Measurements from ENCODE around the gene BMPR1A. TPM values are rescaled to one million over a fixed set of nuclear protein-coding genes. Genes with fewer than 3 reads are reported as not detected.

Gene BMPR1A
- total and polyA plus RNA-seq, 3 experiments from 2014 or later: 6.4 to 21.9 (median 20.9) TPM

DNA sequence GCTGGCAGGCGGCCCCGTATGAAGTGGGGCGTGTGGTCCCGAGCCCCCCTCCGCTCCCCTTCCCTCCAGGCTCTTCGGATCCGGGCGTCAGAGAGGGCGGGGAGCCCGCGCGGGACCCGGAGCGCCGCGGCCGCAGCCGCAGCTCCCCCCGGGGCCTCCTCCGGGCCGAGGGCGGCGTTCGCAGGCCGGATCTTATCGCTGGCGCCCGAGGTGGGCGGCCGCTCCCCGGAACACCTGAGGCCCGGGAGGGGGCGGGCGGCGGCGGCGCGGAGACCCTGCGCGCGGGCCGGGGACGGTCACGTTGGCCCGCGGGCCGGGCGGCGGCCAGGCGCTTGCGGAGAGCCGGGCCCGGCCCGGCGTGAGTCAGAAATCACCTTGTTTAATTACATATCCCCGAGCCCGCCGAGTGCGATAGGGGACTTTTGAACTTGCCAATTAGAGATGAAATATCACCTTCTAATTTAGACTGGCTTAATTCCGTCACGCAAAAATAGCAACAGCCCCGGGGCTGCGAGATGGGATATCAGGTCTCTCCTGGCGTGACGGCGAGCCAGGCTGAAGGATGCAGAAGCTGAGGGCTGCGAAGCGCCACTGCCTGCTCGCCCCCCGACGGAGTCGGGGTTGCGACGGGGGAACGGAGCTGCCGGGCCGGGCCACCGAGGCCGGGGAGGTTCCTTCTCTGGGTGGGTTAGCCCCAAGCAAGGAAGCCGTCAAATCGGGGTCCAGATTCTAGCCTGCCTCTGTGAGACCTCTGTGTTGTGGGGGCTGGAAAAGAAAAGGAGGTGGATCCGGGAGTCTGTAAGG, 44.7 kb upstream of the BMPR1A start:
- peak overlapping the region; percentile 81 to 94 (median 86) for H3K4me3 Mint-ChIP-seq

DNA sequence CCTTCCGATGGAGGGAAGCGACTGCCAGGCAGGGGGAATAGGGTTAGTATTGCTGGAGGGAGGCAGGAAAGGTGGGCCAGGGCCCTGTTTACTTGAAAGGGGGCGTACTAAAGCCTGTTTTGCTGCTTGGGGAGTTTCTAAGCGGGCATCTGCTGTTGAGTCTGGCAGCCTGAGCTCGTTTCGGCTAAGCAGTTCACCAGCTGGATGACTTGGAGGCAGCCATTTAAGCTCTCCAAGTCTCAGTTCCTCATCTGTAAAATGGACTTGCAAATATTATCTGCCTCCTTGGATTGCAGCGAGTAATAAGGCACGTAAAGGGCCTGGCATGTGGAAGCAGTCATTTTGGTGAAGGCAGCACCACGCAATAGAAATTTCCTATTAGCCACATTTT, 44.1 kb upstream of the BMPR1A start:
- POLR2A ChIA-PET: interaction anchor here (0.6 to 1.5 kb wide), 3 partner anchors 256 to 320 kb away, joined by 3 to 5 read pairs (median 5); partner anchors contain the start of gene ADIRF
- Histone ChIP-seq H3K9me3 (ENCODE audit: low read length) (no peaks in the 10 kb centered on the region), H3K4me3 (ENCODE audit: low read length) (peak overlapping the region; percentile 30), H3K36me3 (ENCODE audit: insufficient read depth, low read length) (no peaks in the 10 kb centered on the region), H3K4me1 (ENCODE audit: insufficient read depth, low read length) (peaks cover 11% of the 10 kb centered on the region), H3K27me3 (ENCODE audit: insufficient read depth, low read length, poor library complexity, severe bottlenecking) (no peaks in the 10 kb centered on the region), H3K27ac (ENCODE audit: low read depth, low read length) (peak overlapping the region; percentile 43)
- DNase-seq: no peak
- H3K27ac Mint-ChIP-seq: peak overlapping the region; percentile 69 to 96 (median 94)
- H3K27me3 Mint-ChIP-seq: no peaks in the 10 kb centered on the region
- peak overlapping the region; percentile 81 to 93 (median 85) for H3K4me3 Mint-ChIP-seq
- CTCF ChIA-PET: interaction anchor here (1.4 to 1.9 kb wide), 2 partner anchors 18 to 187 kb away, joined by 5 to 9 read pairs; no protein-coding TSS in a partner anchor
- H3K4me1 Mint-ChIP-seq: peaks cover 11 to 17% (median 14%) of the 10 kb centered on the region in 3 donors
- no peaks in the 10 kb centered on the region for H3K36me3 Mint-ChIP-seq
- H3K9me3 Mint-ChIP-seq: no peaks in the 10 kb centered on the region

More for the DNA sequence above, 44.7 kb upstream of the BMPR1A start:
- no peaks in the 10 kb centered on the region for H3K36me3 ChIP-seq (ENCODE audit: insufficient read depth, low read length)
- Mint-ChIP-seq H3K27ac (peak overlapping the region; percentile 69 to 96 (median 94)), H3K9me3 (no peaks in the 10 kb centered on the region), H3K36me3 (no peaks in the 10 kb centered on the region), H3K4me1 (peaks cover 11 to 17% (median 14%) of the 10 kb centered on the region in 3 donors), H3K27me3 (no peaks in the 10 kb centered on the region)
- POLR2A ChIA-PET: interaction anchor here (1.4 to 1.5 kb wide), 2 partner anchors 257 to 259 kb away, joined by 3 to 5 read pairs; partner anchors contain the start of gene ADIRF
- CTCF ChIA-PET: interaction anchor here (1.4 to 1.9 kb wide), 2 partner anchors 18 to 188 kb away, joined by 5 to 9 read pairs; no protein-coding TSS in a partner anchor
- no peaks in the 10 kb centered on the region for H3K27me3 ChIP-seq (ENCODE audit: insufficient read depth, low read length, poor library complexity, severe bottlenecking)
- peaks cover 11% of the 10 kb centered on the region for H3K4me1 ChIP-seq (ENCODE audit: insufficient read depth, low read length)
- H3K4me3 ChIP-seq (ENCODE audit: low read length): peak overlapping the region; percentile 62
- H3K27ac ChIP-seq (ENCODE audit: low read depth, low read length): peak overlapping the region; percentile 52
- DNase-seq: peak; percentile 27 to 73 (median 45)
- no peaks in the 10 kb centered on the region for H3K9me3 ChIP-seq (ENCODE audit: low read length)

- H3K36me3 ChIP-seq (ENCODE audit: insufficient read depth, low read length): no peaks in the 10 kb centered on the region
- H3K36me3 Mint-ChIP-seq: no peaks in the 10 kb centered on the region
- peaks cover 9 to 14% (median 14%) of the 10 kb centered on the region in 3 donors for H3K4me1 Mint-ChIP-seq
- H3K27me3 ChIP-seq (ENCODE audit: insufficient read depth, low read length, poor library complexity, severe bottlenecking): no peaks in the 10 kb centered on the region
- H3K27me3 Mint-ChIP-seq: peaks cover 0 to 5% of the 10 kb centered on the region in 2 donors
- no peaks in the 10 kb centered on the region for H3K9me3 ChIP-seq (ENCODE audit: low read length)
- peaks cover 11% of the 10 kb centered on the region for H3K4me1 ChIP-seq (ENCODE audit: insufficient read depth, low read length)
- H3K4me3 ChIP-seq (ENCODE audit: low read length): no peak overlapping the region
- H3K27ac ChIP-seq (ENCODE audit: low read depth, low read length): no peak overlapping the region
- H3K27ac Mint-ChIP-seq: peak overlapping the region in 1 of 8 donors; percentile 35
- ChIA-PET POLR2A (interaction anchor here (1.1 kb wide), 1 partner anchor 314 kb away, joined by 3 read pairs; no protein-coding TSS in a partner anchor), CTCF (no interaction called here)
- H3K9me3 Mint-ChIP-seq: no peaks in the 10 kb centered on the region
- DNase-seq: no peak
- no peak overlapping the region for H3K4me3 Mint-ChIP-seq
Measured at GRCh38 chr10:86715156-86715795, 41.1 kb upstream of the BMPR1A start.

DNA sequence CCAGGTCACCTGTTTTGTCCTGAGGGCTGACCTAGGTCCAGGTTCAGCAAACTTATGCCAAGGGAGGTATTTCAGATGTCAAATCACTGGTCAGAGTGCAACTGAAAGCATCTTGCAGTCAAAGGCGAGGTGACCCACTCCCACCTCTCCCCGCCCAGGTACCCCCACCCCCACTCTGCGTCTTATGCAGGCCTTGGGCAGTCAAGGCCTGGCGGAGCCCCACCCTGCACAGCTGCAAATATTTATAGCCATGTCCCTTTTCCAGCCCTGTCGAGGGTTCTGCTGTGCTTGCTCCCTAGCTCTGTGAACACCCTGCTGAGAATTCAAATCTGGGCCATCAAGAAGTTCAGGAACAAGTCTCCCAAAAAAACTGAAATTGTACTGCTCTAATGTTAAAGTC, 40.6 kb upstream of the BMPR1A start:
- Mint-ChIP-seq H3K4me3 (no peak overlapping the region), H3K9me3 (peaks cover 0 to 1% (median 0%) of the 10 kb centered on the region in 5 donors), H3K4me1 (peaks cover 7 to 10% (median 9%) of the 10 kb centered on the region in 3 donors), H3K36me3 (no peaks in the 10 kb centered on the region), H3K27me3 (peaks cover 1 to 9% of the 10 kb centered on the region in 2 donors), H3K27ac (no peak overlapping the region)
- CTCF ChIA-PET: no interaction called here
- no peak overlapping the region for H3K4me3 ChIP-seq (ENCODE audit: low read length)
- POLR2A ChIA-PET: interaction anchor here (1.1 kb wide), 1 partner anchor 314 kb away, joined by 3 read pairs; no protein-coding TSS in a partner anchor
- H3K9me3 ChIP-seq (ENCODE audit: low read length): no peaks in the 10 kb centered on the region
- peaks cover 8% of the 10 kb centered on the region for H3K4me1 ChIP-seq (ENCODE audit: insufficient read depth, low read length)
- DNase-seq: no peak
- no peak overlapping the region for H3K27ac ChIP-seq (ENCODE audit: low read depth, low read length)
- no peaks in the 10 kb centered on the region for H3K36me3 ChIP-seq (ENCODE audit: insufficient read depth, low read length)
- H3K27me3 ChIP-seq (ENCODE audit: insufficient read depth, low read length, poor library complexity, severe bottlenecking): no peaks in the 10 kb centered on the region

GRCh38 chr10:86716466-86716865, 40.0 kb upstream of the BMPR1A start:
- no peak overlapping the region for H3K4me3 ChIP-seq (ENCODE audit: low read length)
- H3K4me1 ChIP-seq (ENCODE audit: insufficient read depth, low read length): peaks cover 6% of the 10 kb centered on the region
- ChIA-PET POLR2A (no interaction called here), CTCF (no interaction called here)
- no peak overlapping the region for H3K27ac Mint-ChIP-seq
- peaks cover 5 to 8% (median 7%) of the 10 kb centered on the region in 3 donors for H3K4me1 Mint-ChIP-seq
- H3K36me3 Mint-ChIP-seq: no peaks in the 10 kb centered on the region
- H3K4me3 Mint-ChIP-seq: no peak overlapping the region
- H3K9me3 ChIP-seq (ENCODE audit: low read length): no peaks in the 10 kb centered on the region
- H3K9me3 Mint-ChIP-seq: peaks cover 0 to 1% (median 0%) of the 10 kb centered on the region in 5 donors
- H3K27ac ChIP-seq (ENCODE audit: low read depth, low read length): no peak overlapping the region
- H3K27me3 ChIP-seq (ENCODE audit: insufficient read depth, low read length, poor library complexity, severe bottlenecking): no peaks in the 10 kb centered on the region
- no peaks in the 10 kb centered on the region for H3K36me3 ChIP-seq (ENCODE audit: insufficient read depth, low read length)
- H3K27me3 Mint-ChIP-seq: peaks cover 1 to 13% of the 10 kb centered on the region in 2 donors
- DNase-seq: no peak

GRCh38 chr10:86718556-86718955, 37.9 kb upstream of the BMPR1A start:
- ChIA-PET CTCF (no interaction called here), POLR2A (no interaction called here)
- H3K9me3 Mint-ChIP-seq: peaks cover 0 to 1% (median 0%) of the 10 kb centered on the region in 5 donors
- Histone ChIP-seq H3K27ac (ENCODE audit: low read depth, low read length) (no peak overlapping the region), H3K9me3 (ENCODE audit: low read length) (no peaks in the 10 kb centered on the region), H3K36me3 (ENCODE audit: insufficient read depth, low read length) (no peaks in the 10 kb centered on the region), H3K4me1 (ENCODE audit: insufficient read depth, low read length) (no peaks in the 10 kb centered on the region), H3K27me3 (ENCODE audit: insufficient read depth, low read length, poor library complexity, severe bottlenecking) (no peaks in the 10 kb centered on the region), H3K4me3 (ENCODE audit: low read length) (no peak overlapping the region)
- H3K4me3 Mint-ChIP-seq: no peak overlapping the region
- peaks cover 4 to 20% of the 10 kb centered on the region in 2 donors for H3K27me3 Mint-ChIP-seq
- no peak overlapping the region for H3K27ac Mint-ChIP-seq
- no peak for DNase-seq
- H3K4me1 Mint-ChIP-seq: peaks cover 5 to 9% (median 7%) of the 10 kb centered on the region in 3 donors
- H3K36me3 Mint-ChIP-seq: no peaks in the 10 kb centered on the region

DNA sequence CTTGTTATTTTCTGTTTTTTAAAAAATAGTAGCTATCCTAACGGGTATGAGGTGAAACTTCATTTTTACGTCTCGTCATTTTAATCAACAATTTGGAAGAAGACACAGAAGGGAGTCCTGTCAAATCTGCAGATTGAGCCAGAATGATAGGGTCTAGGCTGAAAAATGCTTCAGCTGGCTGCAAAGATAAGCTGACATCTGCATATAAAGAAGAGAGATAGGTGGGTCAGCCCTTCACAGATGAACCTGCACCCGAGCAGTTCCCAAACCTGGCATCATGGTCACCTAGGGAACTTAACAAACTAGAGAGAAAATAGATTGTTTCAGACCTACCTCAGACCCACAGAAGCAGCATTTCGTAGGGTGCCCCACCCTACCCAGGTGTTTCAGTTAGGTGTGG, 35.2 kb upstream of the BMPR1A start:
- peaks cover 4 to 22% of the 10 kb centered on the region in 2 donors for H3K27me3 Mint-ChIP-seq
- Histone ChIP-seq H3K27me3 (ENCODE audit: insufficient read depth, low read length, poor library complexity, severe bottlenecking) (no peaks in the 10 kb centered on the region), H3K27ac (ENCODE audit: low read depth, low read length) (no peak overlapping the region), H3K9me3 (ENCODE audit: low read length) (no peaks in the 10 kb centered on the region), H3K4me1 (ENCODE audit: insufficient read depth, low read length) (no peaks in the 10 kb centered on the region), H3K4me3 (ENCODE audit: low read length) (no peak overlapping the region), H3K36me3 (ENCODE audit: insufficient read depth, low read length) (no peaks in the 10 kb centered on the region)
- peak overlapping the region in 1 of 8 donors; percentile 28 for H3K27ac Mint-ChIP-seq
- H3K4me1 Mint-ChIP-seq: peaks cover 6 to 10% (median 8%) of the 10 kb centered on the region in 3 donors
- no peak for DNase-seq
- CTCF ChIA-PET: no interaction called here
- no peaks in the 10 kb centered on the region for H3K36me3 Mint-ChIP-seq
- H3K4me3 Mint-ChIP-seq: peak overlapping the region in 1 of 7 donors; percentile 28
- POLR2A ChIA-PET: no interaction called here
- peaks cover 0 to 1% (median 0%) of the 10 kb centered on the region in 5 donors for H3K9me3 Mint-ChIP-seq

All from CD8-positive, alpha-beta memory T cell (primary cell).